A549 (cell line): ENCODE results near the gene DOCK1. TPM values are rescaled to one million over a fixed set of nuclear protein-coding genes. Genes with fewer than 3 reads are reported as not detected.

Experiments used
- ATAC-seq, 2 experiments: fragments of 200-7000 bp in 1 of 2; fragments of >200 bp in 1 of 2; cut with Nextera tagmentation in 1 of 2; cut with Tn5 transposase in 1 of 2; 3 replicates each; pipeline versions ENCODE4 v1.8.0 to v1.9.1; 2018 to 2020; ENCODE audit warnings: mild to moderate bottlenecking in 1 of 2, moderate library complexity in 1 of 2
- CTCF ChIA-PET: fragments of 300-600 bp; sonication (Branson Sonifier 250); formaldehyde crosslinking; extraction: SDS; loops from one replicate; lab custom pipeline; 2021; ENCODE audit warnings: antibody characterized with exemption, inconsistent platforms; lab: Yijun Ruan, JAX
- POLR2A ChIA-PET: fragments of 350-600 bp; formaldehyde crosslinking; extraction: SDS; loops from one replicate; lab custom pipeline; 2021; ENCODE audit warnings: antibody characterized with exemption, inconsistent platforms; lab: Yijun Ruan, JAX
- DNase-seq, 2 experiments: peaks; one replicate each; pipeline versions ENCODE4 v3.0.0 to v3.0.0-alpha.2; 2011 to 2016; ENCODE audit warnings: low read depth in 1 of 2, low spot score in 1 of 2
- FAIRE-seq: peaks from 2 replicates; lab custom pipeline; 2011; peaks lifted over from hg19 to GRCh38; lab: Jason Lieb, UNC
- H3K27ac ChIP-seq, 2 experiments: fragments of >200 bp; sonication (Bioruptor Twin); formaldehyde crosslinking; 3 replicates each; pipeline ENCODE4 v1.5.1; 2016 to 2017
- H3K4me1 ChIP-seq: fragments of >200 bp; sonication (Bioruptor Twin); formaldehyde crosslinking; 3 replicates; pipeline ENCODE4 v1.6.1; 2016
- H3K4me2 ChIP-seq: fragments of >200 bp; sonication (Bioruptor Twin); formaldehyde crosslinking; 3 replicates; pipeline ENCODE4 v1.6.1; 2016
- H3K4me3 ChIP-seq: fragments of >200 bp; sonication (Bioruptor Twin); formaldehyde crosslinking; 3 replicates; pipeline ENCODE4 v1.5.1; 2016
- H3K9me3 ChIP-seq: fragments of >200 bp; sonication (Bioruptor Twin); formaldehyde crosslinking; 3 replicates; pipeline ENCODE4 v1.6.1; 2016
- ATOH8 ChIP-seq: fragments of 250-450 bp; sonication (Bioruptor Pico); IDR thresholded peaks from 2 replicates; pipeline ENCODE4 v1.5.0; 2020; ENCODE audit warnings: low read depth, mild to moderate bottlenecking, moderate library complexity
- BHLHE40 ChIP-seq: IDR thresholded peaks from 2 replicates; pipeline ENCODE4 v1.6.1; 2012; ENCODE audit warnings: low read depth, low read length, inconsistent platforms
- CBX8 ChIP-seq: fragments of 200-600 bp; sonication (generic); IDR thresholded peaks from 2 replicates; pipeline ENCODE4 v1.6.1; 2016
- CHD2 ChIP-seq: fragments of 150-350 bp; IDR thresholded peaks from 2 replicates; pipeline ENCODE4 v1.6.1; 2014; ENCODE audit warnings: low read length; ENCODE audit not compliant: partially characterized antibody
- E2F6 ChIP-seq: IDR thresholded peaks from 2 replicates; pipeline ENCODE4 v1.6.1; 2012; ENCODE audit warnings: low read depth, borderline replicate concordance
- ELK1 ChIP-seq: fragments of 150-350 bp; IDR thresholded peaks from 2 replicates; pipeline ENCODE4 v1.6.1; 2014; ENCODE audit warnings: low read depth, mild to moderate bottlenecking, low read length
- ESRRA ChIP-seq: fragments of 150-350 bp; IDR thresholded peaks from 2 replicates; pipeline ENCODE4 v1.6.1; 2014; ENCODE audit warnings: mild to moderate bottlenecking, low read length, borderline replicate concordance
- HEYL ChIP-seq: fragments of 250-450 bp; sonication (Bioruptor Pico); IDR thresholded peaks from 2 replicates; pipeline ENCODE4 v1.8.0; 2021; ENCODE audit warnings: mild to moderate bottlenecking, moderate library complexity
- HMGXB4 ChIP-seq: fragments of 250-450 bp; sonication (Bioruptor Pico); IDR thresholded peaks from 2 replicates; pipeline ENCODE4 v1.5.0; 2021; ENCODE audit warnings: mild to moderate bottlenecking, moderate library complexity, borderline replicate concordance
- HOXB5 ChIP-seq: fragments of 250-450 bp; sonication (Bioruptor Pico); IDR thresholded peaks from 2 replicates; pipeline ENCODE4 v1.5.0; 2020; ENCODE audit warnings: mild to moderate bottlenecking, moderate library complexity
- KDM5A ChIP-seq: fragments of 200-600 bp; sonication (generic); IDR thresholded peaks from 2 replicates; pipeline ENCODE4 v1.6.1; 2016; ENCODE audit warnings: antibody characterized with exemption, mild to moderate bottlenecking
- MAX ChIP-seq: IDR thresholded peaks from 2 replicates; pipeline ENCODE4 v1.6.1; 2012
- NR3C1 ChIP-seq: fragments of >200 bp; sonication (Bioruptor Twin); formaldehyde crosslinking; IDR thresholded peaks from 3 replicates; pipeline ENCODE4 v1.6.1; 2017
- PHF8 ChIP-seq: fragments of 200-600 bp; sonication (generic); IDR thresholded peaks from 2 replicates; pipeline ENCODE4 v1.6.1; 2016; ENCODE audit warnings: low read depth, mild to moderate bottlenecking, antibody characterized with exemption, moderate library complexity, borderline replicate concordance
- POLR2AphosphoS2 ChIP-seq: conservative IDR thresholded peaks from 2 replicates; pipeline ENCODE4 v1.6.1; 2012; ENCODE audit warnings: low read length, improper control_type of control experiment, inconsistent platforms
- REST ChIP-seq: fragments of 200-600 bp; sonication (generic); IDR thresholded peaks from 2 replicates; pipeline ENCODE4 v1.6.1; 2016; ENCODE audit warnings: antibody characterized with exemption, mild to moderate bottlenecking, moderate library complexity
- ZC3H11A ChIP-seq: fragments of 450-650 bp; IDR thresholded peaks from 2 replicates; pipeline ENCODE4 v1.6.1; 2014; ENCODE audit warnings: antibody characterized with exemption, mild to moderate bottlenecking
- WGBS: methylation state at CpG from one replicate; pipeline ENCODE4 v1.1.6; 2017; ENCODE audit errors: missing lambda C conversion rate; 5-methylcytosine and 5-hydroxymethylcytosine counted together
- polyA plus RNA-seq, 4 experiments: library from polyadenylated mRNA; depleted of rRNA in 3 of 4; stranded (reverse); fragments of >200 nt; fragmentation: RNase III in 1 of 4; extraction: RNeasy Plus Mini Kit Qiagen cat#74134 plus additional on column Dnase treatment in 1 of 4; gene quantifications; 2 replicates in 3 of 4; 3 replicates in 1 of 4; pipeline ENCODE4 v1.2.3, GENCODE V29; 2011 to 2017

DOCK1 gene
- polyA plus RNA-seq, 2 of the 4 experiments (the other 2 are of a cell fraction): 22.6 to 28.2 TPM

- no peak for TF ChIP-seq ATOH8 (CRISPR knock-in tag)
Observed at GRCh38 chr10:126948355-126949160, 43.3 kb downstream of the DOCK1 start (continued).

- TF ChIP-seq NR3C1: no peak
- no peak for TF ChIP-seq KDM5A
- TF ChIP-seq REST: no peak
- no peak for TF ChIP-seq ELK1
- TF ChIP-seq ESRRA: no peak
- TF ChIP-seq POLR2AphosphoS2: no peak
- no peak for TF ChIP-seq MAX
- TF ChIP-seq E2F6: no peak
- TF ChIP-seq ZC3H11A: no peak
- no peak for TF ChIP-seq CHD2
- TF ChIP-seq BHLHE40: no peak
- ChIA-PET CTCF (no interaction called here), POLR2A (no interaction called here)
- DNase-seq: no peak
- no peak overlapping the region for H3K4me2 ChIP-seq
- no peak overlapping the region for H3K4me3 ChIP-seq
- peaks cover 22% of the 10 kb centered on the region for H3K9me3 ChIP-seq
- H3K4me1 ChIP-seq: no peaks in the 10 kb centered on the region
- no peak for ATAC-seq
- WGBS: 93% methylated on average over 3 of the region's 4 CpGs
- no peak for FAIRE-seq
- H3K27ac ChIP-seq: no peak overlapping the region
Observed at GRCh38 chr10:126949161-126949503, 43.9 kb downstream of the DOCK1 start.

- peaks cover 22% of the 10 kb centered on the region for H3K9me3 ChIP-seq
- WGBS: 94% methylated on average over 8 of the region's 8 CpGs
- DNase-seq: no peak
- no peak for ATAC-seq
- H3K27ac ChIP-seq: no peak overlapping the region
- TF ChIP-seq NR3C1: no peak
- no peak for TF ChIP-seq HMGXB4 (CRISPR knock-in tag)
- TF ChIP-seq CBX8: no peak
- no peak for TF ChIP-seq MAX
- no peak for TF ChIP-seq PHF8
- TF ChIP-seq HOXB5 (CRISPR knock-in tag): no peak
- TF ChIP-seq HEYL (CRISPR knock-in tag): no peak
- TF ChIP-seq ELK1: no peak
- no peaks in the 10 kb centered on the region for H3K4me1 ChIP-seq
- POLR2A ChIA-PET: no interaction called here
- CTCF ChIA-PET: no interaction called here
- no peak for FAIRE-seq
- H3K4me3 ChIP-seq: no peak overlapping the region
- no peak overlapping the region for H3K4me2 ChIP-seq
Observed at GRCh38 chr10:126950401-126951105, 45.3 kb downstream of the DOCK1 start.
